Measurements from ENCODE around the gene CISD3.

The CISD3 gene

GRCh38 chr17:38741921-38742410 lies 11.8 kb downstream of the CISD3 start:
- H3K36me3 Mint-ChIP-seq = no peaks in the 10 kb centered on the region
- H3K9me3 Mint-ChIP-seq (ENCODE audit: low read depth) = no peaks in the 10 kb centered on the region
- peaks cover 11% of the 10 kb centered on the region for H3K4me1 Mint-ChIP-seq (ENCODE audit: low read depth)
- no peak overlapping the region for H3K27ac Mint-ChIP-seq
- H3K4me3 Mint-ChIP-seq = no peak overlapping the region
- peaks cover 6% of the 10 kb centered on the region for H3K27me3 Mint-ChIP-seq

GRCh38 chr17:38742411-38743308 lies 12.5 kb downstream of the CISD3 start:
- Mint-ChIP-seq H3K27me3 (peaks cover 6% of the 10 kb centered on the region), H3K9me3 (ENCODE audit: low read depth) (no peaks in the 10 kb centered on the region), H3K4me1 (ENCODE audit: low read depth) (peaks cover 11% of the 10 kb centered on the region), H3K36me3 (no peaks in the 10 kb centered on the region), H3K27ac (no peak overlapping the region), H3K4me3 (no peak overlapping the region)

- Mint-ChIP-seq H3K27me3 (peaks cover 6% of the 10 kb centered on the region), H3K27ac (no peak overlapping the region), H3K9me3 (ENCODE audit: low read depth) (no peaks in the 10 kb centered on the region), H3K36me3 (no peaks in the 10 kb centered on the region), H3K4me3 (no peak overlapping the region), H3K4me1 (ENCODE audit: low read depth) (peaks cover 11% of the 10 kb centered on the region)
Measured at GRCh38 chr17:38743556-38744171, 13.5 kb downstream of the CISD3 start.

GRCh38 chr17:38745545-38745944 lies 15.4 kb downstream of the CISD3 start:
- Mint-ChIP-seq H3K27me3 (peaks cover 6% of the 10 kb centered on the region), H3K9me3 (ENCODE audit: low read depth) (no peaks in the 10 kb centered on the region), H3K36me3 (no peaks in the 10 kb centered on the region), H3K27ac (no peak overlapping the region), H3K4me3 (peak overlapping the region; percentile 15), H3K4me1 (ENCODE audit: low read depth) (peaks cover 20% of the 10 kb centered on the region)

- Mint-ChIP-seq H3K36me3 (no peaks in the 10 kb centered on the region), H3K9me3 (ENCODE audit: low read depth) (no peaks in the 10 kb centered on the region), H3K4me3 (peak overlapping the region; percentile 69), H3K27ac (no peak overlapping the region), H3K4me1 (ENCODE audit: low read depth) (peaks cover 27% of the 10 kb centered on the region), H3K27me3 (peaks cover 6% of the 10 kb centered on the region)
Measured at GRCh38 chr17:38746004-38746848, 16.1 kb downstream of the CISD3 start.

- H3K4me1 Mint-ChIP-seq (ENCODE audit: low read depth) = peaks cover 33% of the 10 kb centered on the region
- no peak overlapping the region for H3K27ac Mint-ChIP-seq
- H3K27me3 Mint-ChIP-seq = peaks cover 7% of the 10 kb centered on the region
- H3K9me3 Mint-ChIP-seq (ENCODE audit: low read depth) = no peaks in the 10 kb centered on the region
- no peaks in the 10 kb centered on the region for H3K36me3 Mint-ChIP-seq
- H3K4me3 Mint-ChIP-seq = peak overlapping the region; percentile 69
Measured at GRCh38 chr17:38746849-38747462, 16.8 kb downstream of the CISD3 start.

GRCh38 chr17:38747463-38748148 lies 17.5 kb downstream of the CISD3 start:
- Mint-ChIP-seq H3K27ac (no peak overlapping the region), H3K36me3 (peaks cover 1% of the 10 kb centered on the region), H3K4me1 (ENCODE audit: low read depth) (peaks cover 37% of the 10 kb centered on the region), H3K9me3 (ENCODE audit: low read depth) (no peaks in the 10 kb centered on the region), H3K27me3 (peaks cover 7% of the 10 kb centered on the region), H3K4me3 (peak overlapping the region; percentile 78)

GRCh38 chr17:38748149-38748891 lies 18.2 kb downstream of the CISD3 start, which contains the start of gene PCGF2:
TSS of gene PCGF2 (minus strand) at chr17:38748336. CDS start at chr17:38740402, 7,934 bp downstream.
- H3K27ac Mint-ChIP-seq = no peak within 1 kb of the TSS
- no peaks in the 10 kb centered on the region for H3K9me3 Mint-ChIP-seq (ENCODE audit: low read depth)
- peak within 1 kb of the TSS; percentile 78 for H3K4me3 Mint-ChIP-seq
- H3K4me1 Mint-ChIP-seq (ENCODE audit: low read depth) = peaks cover 39% of the 10 kb centered on the region
- H3K36me3 Mint-ChIP-seq = peaks cover 2% of the 10 kb centered on the region
- peaks cover 7% of the 10 kb centered on the region for H3K27me3 Mint-ChIP-seq

GRCh38 chr17:38748892-38749222 lies 18.7 kb downstream of the CISD3 start:
- Mint-ChIP-seq H3K27ac (no peak overlapping the region), H3K36me3 (peaks cover 5% of the 10 kb centered on the region), H3K27me3 (peaks cover 7% of the 10 kb centered on the region), H3K4me1 (ENCODE audit: low read depth) (peaks cover 44% of the 10 kb centered on the region), H3K9me3 (ENCODE audit: low read depth) (no peaks in the 10 kb centered on the region), H3K4me3 (peak overlapping the region; percentile 67)

GRCh38 chr17:38749223-38750043 lies 19.3 kb downstream of the CISD3 start:
- Mint-ChIP-seq H3K27me3 (peaks cover 7% of the 10 kb centered on the region), H3K36me3 (peaks cover 6% of the 10 kb centered on the region), H3K4me3 (peak overlapping the region; percentile 67), H3K4me1 (ENCODE audit: low read depth) (peaks cover 48% of the 10 kb centered on the region), H3K27ac (no peak overlapping the region), H3K9me3 (ENCODE audit: low read depth) (no peaks in the 10 kb centered on the region)

- Mint-ChIP-seq H3K9me3 (ENCODE audit: low read depth) (no peaks in the 10 kb centered on the region), H3K4me3 (peak overlapping the region; percentile 99), H3K27ac (no peak overlapping the region), H3K27me3 (peaks cover 7% of the 10 kb centered on the region), H3K4me1 (ENCODE audit: low read depth) (peaks cover 52% of the 10 kb centered on the region), H3K36me3 (peaks cover 7% of the 10 kb centered on the region)
Measured at GRCh38 chr17:38750044-38750311, 19.8 kb downstream of the CISD3 start.

GRCh38 chr17:38750312-38751121 lies 20.4 kb downstream of the CISD3 start:
- Mint-ChIP-seq H3K27me3 (peaks cover 7% of the 10 kb centered on the region), H3K4me1 (ENCODE audit: low read depth) (peaks cover 52% of the 10 kb centered on the region), H3K4me3 (peak overlapping the region; percentile 99), H3K9me3 (ENCODE audit: low read depth) (no peaks in the 10 kb centered on the region), H3K36me3 (peaks cover 7% of the 10 kb centered on the region), H3K27ac (peak overlapping the region; percentile 100)

Measured in activated naive CD8-positive, alpha-beta T cell (primary cell).